ENCODE measurements around the gene CDK5. TPM values are rescaled to one million over a fixed set of nuclear protein-coding genes. Genes with fewer than 3 reads are reported as not detected.

Gene CDK5
- total and polyA plus RNA-seq, 9 of the 15 experiments (the other 6 are each of a cell fraction or from before 2014, with no cell fraction given) = 3.2 to 38.0 (median 27.5) TPM

- DNase-seq (ENCODE audit: extremely low read depth in 1 of 4, low spot score in 3 of 4) = no peak
- H3K9ac ChIP-seq (ENCODE audit: insufficient read depth in 1 of 2, low read depth in 2 of 2, low read length in 2 of 2) = peak overlapping the region; percentile 73 to 93
- ATAC-seq = no peak; the same call in 2 of the 3 replicates
- FAIRE-seq = peak; percentile 84
- intact Hi-C loops (cut with micrococcal nuclease) (loop anchor here (10.0 kb wide), 1 partner anchor 157 kb away; no protein-coding TSS in a partner anchor), in situ Hi-C loops (cut with MboI) (no loop called here)
- peak overlapping the region; percentile 96 for H2AFZ ChIP-seq (ENCODE audit: low read depth, low read length)
- no peaks in the 10 kb centered on the region for H4K20me1 ChIP-seq (replicated peaks; ENCODE audit: control insufficient read depth, insufficient read depth, low read length)
- TSS peak; percentile 86 for BruUV-seq (replicated peaks)
- peak overlapping the region; percentile 40 for H3K4me3 ChIP-seq
- peaks cover 8% of the 10 kb centered on the region for H3K79me2 ChIP-seq (ENCODE audit: control insufficient read depth, insufficient read depth, low read length)
- ChIA-PET POLR2A (interaction anchor here (0.5 to 14.3 kb wide), 8 partner anchors 8 to 1167 kb away, joined by 3 to 146 read pairs (median 4); partner anchors contain the start of gene ABCB8), CTCF (ENCODE audit: low intra/inter-chr PET ratio) (interaction anchor here (0.7 to 1.3 kb wide), 4 partner anchors 53 to 120 kb away, joined by 3 to 6 read pairs (median 4); no protein-coding TSS in a partner anchor)
- no peaks in the 10 kb centered on the region; a peak in 1 of 5 replicates for H3K27me3 ChIP-seq (ENCODE audit: control insufficient read depth in 2 of 2, insufficient read depth in 2 of 2, low read length in 2 of 2)
- H3K9me1 ChIP-seq (ENCODE audit: control insufficient read depth, insufficient read depth, low read length) = no peaks in the 10 kb centered on the region
- peaks cover 33% of the 10 kb centered on the region; the same call in 2 of the 3 replicates for H3K36me3 ChIP-seq (ENCODE audit: control insufficient read depth, insufficient read depth, low read length)
- H3K27ac ChIP-seq (ENCODE audit: extremely low read depth, low read depth, low read length) = peak overlapping the region; percentile 70
- WGBS (ENCODE audit: insufficient coverage, low coverage, missing lambda C conversion rate) = 27% methylated on average over 13 of the region's 13 CpGs
- no peaks in the 10 kb centered on the region for H3K9me3 ChIP-seq (replicated peaks; ENCODE audit: control insufficient read depth, insufficient read depth, low read depth, low read length)
- peak overlapping the region; percentile 95 for H3K4me2 ChIP-seq (ENCODE audit: insufficient read depth, low read length)
- H3K4me1 ChIP-seq (replicated peaks in 1 of 2; ENCODE audit: control insufficient read depth in 2 of 2, insufficient read depth in 2 of 2, low read length in 2 of 2) = peaks cover 24 to 73% of the 10 kb centered on the region in 2 experiments
- TF ChIP-seq AFF4 (CRISPR knock-in tag; IDR thresholded peaks at IDR 0.05) = peak; percentile 17; the same call in 1 of the 2 replicates
- TF ChIP-seq SIN3B (IDR thresholded peaks at IDR 0.05; ENCODE audit: low read depth) = no peak
- peak; percentile 8; the same call in 1 of the 2 replicates for TF ChIP-seq ZNF740 (CRISPR knock-in tag; IDR thresholded peaks at IDR 0.05)
- no peak for TF ChIP-seq ZNF740 (tag; IDR thresholded peaks at IDR 0.05)
- TF ChIP-seq CEBPG (CRISPR knock-in tag; IDR thresholded peaks at IDR 0.05) = 0 out of 2 replicates have a peak, but pooled peaks have one; percentile 5
- no peak for TF ChIP-seq CEBPG (tag; conservative IDR thresholded peaks at IDR 0.05 in 1 of 2, IDR thresholded peaks at IDR 0.05 in 1 of 2)
- no peak for TF ChIP-seq ATF1 (CRISPR knock-in tag; IDR thresholded peaks at IDR 0.05)
- TF ChIP-seq ATF1 (tag; IDR thresholded peaks at IDR 0.05) = no peak
- TF ChIP-seq ARID3B (CRISPR knock-in tag; IDR thresholded peaks at IDR 0.05; ENCODE audit: borderline replicate concordance) = no peak
- TF ChIP-seq HCFC1 (IDR thresholded peaks at IDR 0.05; ENCODE audit: low read depth, low read length) = 0 out of 2 replicates have a peak, but pooled peaks have one; percentile 14
- no peak for TF ChIP-seq ZNF174 (CRISPR knock-in tag; IDR thresholded peaks at IDR 0.05)
- 0 out of 2 replicates have a peak, but pooled peaks have one; percentile 47 for TF ChIP-seq ZNF395 (CRISPR knock-in tag; IDR thresholded peaks at IDR 0.05)
Measured at GRCh38 chr7:151017370-151017952, 40.2 kb downstream of the CDK5 start.

Data from K562 (cell line).